Kidney epithelial cell (primary cell): Measurements from ENCODE around the gene KIAA1958. TPM values are rescaled to one million over a fixed set of nuclear protein-coding genes. Genes with fewer than 3 reads are reported as not detected.
"Not testable (repeated sequence)": the region's sequence is repeated elsewhere in the genome, so short reads cannot be mapped to it uniquely, and the experiment has no call there.

Experiments used
- DNase-seq: peaks from one replicate; pipeline ENCODE4 v3.0.0-alpha.2; 2010; ENCODE audit warnings: low read depth
- H3K27me3 ChIP-seq: 2 replicates; pipeline ENCODE4 v1.6.0; 2011; ENCODE audit warnings: low read length; ENCODE audit not compliant: control insufficient read depth, insufficient read depth
- H3K36me3 ChIP-seq: 2 replicates; pipeline ENCODE4 v1.5.1; 2011; ENCODE audit warnings: low read length; ENCODE audit not compliant: control insufficient read depth, insufficient read depth
- H3K4me3 ChIP-seq: 2 replicates; pipeline ENCODE4 v1.5.1; 2011; ENCODE audit warnings: low read depth, mild to moderate bottlenecking, control low read depth, low read length
- total RNA-seq: library from RNA; depleted of rRNA; stranded (reverse); fragments of >200 nt; gene quantifications from 2 replicates; pipeline ENCODE4 v1.2.3, GENCODE V29; 2015
- TF ChIP-seq, protein P1 (sequence below): IDR thresholded peaks from 2 replicates; pipeline ENCODE4 v1.5.1; 2011; ENCODE audit warnings: mild to moderate bottlenecking, moderate library complexity, low read length, control low read depth, inconsistent platforms; ENCODE audit not compliant: insufficient read depth, poor library complexity, severe bottlenecking

The KIAA1958 gene
- total RNA-seq, 1 donor from 2014 or later, result 7.5 TPM

DNA sequence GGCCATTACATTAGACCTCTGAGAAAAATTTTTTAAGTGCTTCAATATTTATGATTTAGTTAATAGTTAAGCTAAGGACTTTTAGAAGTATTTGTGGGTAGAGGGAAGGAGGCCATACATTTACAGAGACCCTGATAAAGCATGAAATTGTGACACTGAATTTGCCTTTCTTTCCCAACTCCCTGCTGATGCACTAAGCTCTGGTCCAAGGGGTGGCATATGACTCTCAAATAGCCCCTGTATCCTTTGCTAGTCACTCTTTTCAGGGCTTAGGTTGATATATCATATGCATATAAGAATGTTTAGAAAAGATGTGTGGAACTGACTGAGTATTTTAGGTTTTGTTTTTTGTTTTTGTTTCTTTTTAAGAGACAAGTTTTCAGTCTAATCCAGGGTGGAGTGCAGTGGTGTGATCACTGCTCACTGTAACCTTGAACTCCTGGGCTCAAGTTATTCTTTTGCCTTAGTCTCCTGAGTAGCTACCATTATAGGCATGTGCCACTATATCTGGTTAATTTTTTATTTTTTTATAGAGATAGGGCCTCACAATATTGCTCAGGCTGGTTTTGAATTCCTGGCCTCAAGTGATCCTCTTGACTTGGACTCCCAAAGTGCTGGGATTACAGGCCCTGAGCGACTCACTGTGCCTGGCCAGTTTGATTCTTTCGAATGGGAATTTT is 20.5 kb downstream of the KIAA1958 start:
- no peaks in the 10 kb centered on the region for H3K27me3 ChIP-seq
- no peak overlapping the region for H3K4me3 ChIP-seq
- H3K36me3 ChIP-seq, result no peaks in the 10 kb centered on the region
- DNase-seq, result no peak
- TF ChIP-seq, protein P1, sequence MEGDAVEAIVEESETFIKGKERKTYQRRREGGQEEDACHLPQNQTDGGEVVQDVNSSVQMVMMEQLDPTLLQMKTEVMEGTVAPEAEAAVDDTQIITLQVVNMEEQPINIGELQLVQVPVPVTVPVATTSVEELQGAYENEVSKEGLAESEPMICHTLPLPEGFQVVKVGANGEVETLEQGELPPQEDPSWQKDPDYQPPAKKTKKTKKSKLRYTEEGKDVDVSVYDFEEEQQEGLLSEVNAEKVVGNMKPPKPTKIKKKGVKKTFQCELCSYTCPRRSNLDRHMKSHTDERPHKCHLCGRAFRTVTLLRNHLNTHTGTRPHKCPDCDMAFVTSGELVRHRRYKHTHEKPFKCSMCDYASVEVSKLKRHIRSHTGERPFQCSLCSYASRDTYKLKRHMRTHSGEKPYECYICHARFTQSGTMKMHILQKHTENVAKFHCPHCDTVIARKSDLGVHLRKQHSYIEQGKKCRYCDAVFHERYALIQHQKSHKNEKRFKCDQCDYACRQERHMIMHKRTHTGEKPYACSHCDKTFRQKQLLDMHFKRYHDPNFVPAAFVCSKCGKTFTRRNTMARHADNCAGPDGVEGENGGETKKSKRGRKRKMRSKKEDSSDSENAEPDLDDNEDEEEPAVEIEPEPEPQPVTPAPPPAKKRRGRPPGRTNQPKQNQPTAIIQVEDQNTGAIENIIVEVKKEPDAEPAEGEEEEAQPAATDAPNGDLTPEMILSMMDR, result no peak

DNA sequence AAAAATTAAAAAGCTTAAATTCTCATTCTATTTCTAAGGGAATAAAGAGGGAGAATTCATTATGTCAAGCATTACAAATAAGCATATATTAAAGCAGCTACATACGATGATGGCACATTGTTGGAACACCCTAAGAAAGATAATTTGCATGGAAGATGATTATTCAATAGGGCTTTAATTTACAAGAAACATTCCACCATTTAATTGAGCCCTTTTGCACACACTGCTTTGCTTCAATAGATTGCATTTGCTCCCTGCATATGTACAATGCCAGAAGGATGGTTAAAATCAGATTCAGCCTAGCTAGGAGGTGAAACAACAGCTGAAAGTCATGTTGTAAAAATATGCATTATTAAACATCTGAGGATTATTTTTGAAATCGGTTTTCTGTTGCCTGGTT is 21.8 kb downstream of the KIAA1958 start:
- Histone ChIP-seq H3K4me3 (no peak overlapping the region), H3K36me3 (no peaks in the 10 kb centered on the region), H3K27me3 (no peaks in the 10 kb centered on the region)
- TF ChIP-seq, protein P1, result no peak
- DNase-seq, result no peak

DNA sequence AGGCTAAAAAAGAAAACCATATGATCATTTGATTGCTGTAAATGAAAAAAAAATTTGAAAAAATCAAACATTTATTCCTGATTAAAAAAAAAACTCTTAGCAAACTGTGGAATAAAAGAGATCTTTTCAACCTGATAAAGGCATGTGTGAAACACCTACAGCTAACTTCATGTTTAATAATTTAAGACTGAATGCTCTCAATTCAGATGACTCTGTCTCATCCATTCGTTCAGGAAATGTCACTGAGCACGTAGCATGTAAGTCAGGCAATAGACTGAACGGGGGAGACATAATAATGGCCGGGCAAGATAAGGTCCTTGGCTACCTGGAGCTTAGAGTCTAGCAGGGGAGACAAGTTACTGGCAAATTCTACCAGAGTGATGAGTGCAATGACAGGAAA is 25.8 kb downstream of the KIAA1958 start:
- not testable (repeated sequence) for H3K36me3 ChIP-seq, H3K27me3 ChIP-seq, H3K4me3 ChIP-seq, DNase-seq

DNA sequence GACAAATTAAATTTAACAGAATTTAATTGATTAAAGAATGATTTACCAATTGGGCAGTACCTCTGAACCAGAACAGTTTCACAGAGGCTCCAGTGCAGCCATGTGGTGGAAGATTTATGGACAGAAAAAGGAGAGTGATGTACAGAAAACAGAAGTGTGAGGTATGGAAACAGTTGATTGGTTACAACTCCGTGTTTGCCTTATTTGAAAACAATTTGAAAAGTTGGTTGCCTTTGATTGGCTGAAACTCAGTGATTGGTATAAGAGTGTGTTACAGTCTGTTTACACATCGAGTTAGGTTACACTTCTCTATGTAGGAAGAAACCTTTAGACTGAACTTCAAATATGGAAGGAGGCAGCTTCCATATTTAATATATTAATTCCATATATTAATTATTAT is 30.1 kb downstream of the KIAA1958 start:
- Histone ChIP-seq H3K27me3 (no peaks in the 10 kb centered on the region), H3K4me3 (no peak overlapping the region), H3K36me3 (no peaks in the 10 kb centered on the region)
- DNase-seq, result no peak
- TF ChIP-seq, protein P1, result no peak

DNA sequence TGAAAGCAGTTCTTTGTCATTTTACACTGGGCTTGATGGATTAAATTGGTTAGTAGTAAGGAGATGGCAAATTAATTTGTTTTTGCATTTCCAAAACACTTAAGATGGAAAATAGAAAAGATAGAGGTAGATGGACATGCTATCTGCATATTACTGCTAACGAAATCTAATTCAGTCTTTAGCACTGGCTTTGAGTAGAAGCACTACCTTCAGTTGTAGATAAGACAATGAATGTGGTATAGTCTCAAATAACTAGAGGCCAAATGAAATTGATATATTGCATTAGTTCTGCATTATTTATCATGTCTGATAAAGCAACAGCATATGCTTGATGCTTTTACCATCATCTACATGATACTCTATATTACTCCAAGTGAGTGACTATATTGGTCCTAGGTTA is 33.4 kb downstream of the KIAA1958 start:
- DNase-seq, result no peak
- TF ChIP-seq, protein P1, result no peak
- H3K27me3 ChIP-seq, result no peaks in the 10 kb centered on the region
- H3K4me3 ChIP-seq, result no peak overlapping the region
- no peaks in the 10 kb centered on the region for H3K36me3 ChIP-seq

DNA sequence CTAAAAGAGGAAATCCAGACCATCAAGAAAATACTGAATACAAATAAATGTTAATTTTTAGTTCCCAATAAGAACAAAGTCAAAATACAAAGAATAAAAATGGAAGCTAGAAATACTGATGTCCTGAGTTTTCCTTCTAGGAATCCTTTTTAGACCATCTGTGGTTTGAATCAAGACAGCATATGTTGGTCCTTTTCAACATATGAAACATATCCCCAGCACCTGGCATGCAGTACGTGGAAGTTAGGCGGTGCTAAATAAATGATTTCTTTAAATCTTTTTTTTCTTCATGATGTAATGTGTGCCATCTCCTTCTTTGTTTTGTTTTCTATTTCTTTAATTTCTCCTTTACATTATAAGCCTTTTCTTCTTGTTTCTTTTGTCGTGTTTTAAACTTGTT is 34.0 kb downstream of the KIAA1958 start:
- DNase-seq, result no peak
- H3K36me3 ChIP-seq, result no peaks in the 10 kb centered on the region
- H3K4me3 ChIP-seq, result no peak overlapping the region
- H3K27me3 ChIP-seq, result no peaks in the 10 kb centered on the region
- TF ChIP-seq, protein P1, result no peak
